Activated CD4-positive, alpha-beta T cell treated with anti-CD3 and anti-CD28 coated beads for 36 hours (primary cell): ENCODE measurements around the gene TRIM37. TPM values are rescaled to one million over a fixed set of nuclear protein-coding genes. Genes with fewer than 3 reads are reported as not detected.
A peak's percentile ranks its signal among the peaks of the same experiment; 100 is the strongest.

Experiments
- ATAC-seq: fragments of 200-7000 bp; cut with Tn5 transposase; one replicate; pipeline ENCODE4 v1.10.0; 2021; ENCODE audit warnings: mild to moderate bottlenecking, moderate library complexity
- CTCF ChIA-PET: fragments of 350-600 bp; sonication (Branson Sonifier 250); formaldehyde crosslinking; loops from one replicate; lab custom pipeline; 2021; ENCODE audit warnings: antibody characterized with exemption; lab: Charles Lee
- POLR2A ChIA-PET: fragments of 350-600 bp; sonication (Branson Sonifier 250); formaldehyde crosslinking; loops from one replicate; lab custom pipeline; 2021; ENCODE audit warnings: antibody characterized with exemption, inconsistent platforms; lab: Charles Lee
- DNase-seq: peaks from one replicate; pipeline ENCODE4 v3.0.0-alpha.2; 2020
- H3K27ac Mint-ChIP-seq: one replicate; pipeline ENCODE4 v1.8.0; 2021; ENCODE audit warnings: mixed read lengths
- H3K27me3 Mint-ChIP-seq: one replicate; pipeline ENCODE4 v1.8.0; 2021; ENCODE audit warnings: mixed read lengths
- H3K36me3 Mint-ChIP-seq: one replicate; pipeline ENCODE4 v1.8.0; 2021; ENCODE audit warnings: low read depth, mixed read lengths
- H3K4me1 Mint-ChIP-seq: one replicate; pipeline ENCODE4 v1.8.0; 2021; ENCODE audit warnings: mixed read lengths
- H3K4me3 Mint-ChIP-seq: one replicate; pipeline ENCODE4 v1.8.0; 2021; ENCODE audit warnings: mild to moderate bottlenecking, moderate library complexity, mixed read lengths
- H3K9me3 Mint-ChIP-seq: one replicate; pipeline ENCODE4 v1.8.0; 2021; ENCODE audit warnings: low read depth, mixed read lengths
- intact Hi-C, 2 experiments: fragments of 100-400 bp; cut with DNase I in 1 of 2; cut with micrococcal nuclease in 1 of 2; formaldehyde crosslinking; loops; one replicate each; pipeline versions ENCODE4 v1.14.2 to v1.15.1; 2022 to 2024; cut with DNase I, micrococcal nuclease
- total RNA-seq, 2 experiments: library from RNA; stranded (reverse); gene quantifications; one replicate each; pipeline ENCODE4 v1.2.3, GENCODE V29; 2021

Gene TRIM37, protein sequence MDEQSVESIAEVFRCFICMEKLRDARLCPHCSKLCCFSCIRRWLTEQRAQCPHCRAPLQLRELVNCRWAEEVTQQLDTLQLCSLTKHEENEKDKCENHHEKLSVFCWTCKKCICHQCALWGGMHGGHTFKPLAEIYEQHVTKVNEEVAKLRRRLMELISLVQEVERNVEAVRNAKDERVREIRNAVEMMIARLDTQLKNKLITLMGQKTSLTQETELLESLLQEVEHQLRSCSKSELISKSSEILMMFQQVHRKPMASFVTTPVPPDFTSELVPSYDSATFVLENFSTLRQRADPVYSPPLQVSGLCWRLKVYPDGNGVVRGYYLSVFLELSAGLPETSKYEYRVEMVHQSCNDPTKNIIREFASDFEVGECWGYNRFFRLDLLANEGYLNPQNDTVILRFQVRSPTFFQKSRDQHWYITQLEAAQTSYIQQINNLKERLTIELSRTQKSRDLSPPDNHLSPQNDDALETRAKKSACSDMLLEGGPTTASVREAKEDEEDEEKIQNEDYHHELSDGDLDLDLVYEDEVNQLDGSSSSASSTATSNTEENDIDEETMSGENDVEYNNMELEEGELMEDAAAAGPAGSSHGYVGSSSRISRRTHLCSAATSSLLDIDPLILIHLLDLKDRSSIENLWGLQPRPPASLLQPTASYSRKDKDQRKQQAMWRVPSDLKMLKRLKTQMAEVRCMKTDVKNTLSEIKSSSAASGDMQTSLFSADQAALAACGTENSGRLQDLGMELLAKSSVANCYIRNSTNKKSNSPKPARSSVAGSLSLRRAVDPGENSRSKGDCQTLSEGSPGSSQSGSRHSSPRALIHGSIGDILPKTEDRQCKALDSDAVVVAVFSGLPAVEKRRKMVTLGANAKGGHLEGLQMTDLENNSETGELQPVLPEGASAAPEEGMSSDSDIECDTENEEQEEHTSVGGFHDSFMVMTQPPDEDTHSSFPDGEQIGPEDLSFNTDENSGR
- total RNA-seq = 10 to 100 TPM; 21.3 to 22.7 TPM

DNA sequence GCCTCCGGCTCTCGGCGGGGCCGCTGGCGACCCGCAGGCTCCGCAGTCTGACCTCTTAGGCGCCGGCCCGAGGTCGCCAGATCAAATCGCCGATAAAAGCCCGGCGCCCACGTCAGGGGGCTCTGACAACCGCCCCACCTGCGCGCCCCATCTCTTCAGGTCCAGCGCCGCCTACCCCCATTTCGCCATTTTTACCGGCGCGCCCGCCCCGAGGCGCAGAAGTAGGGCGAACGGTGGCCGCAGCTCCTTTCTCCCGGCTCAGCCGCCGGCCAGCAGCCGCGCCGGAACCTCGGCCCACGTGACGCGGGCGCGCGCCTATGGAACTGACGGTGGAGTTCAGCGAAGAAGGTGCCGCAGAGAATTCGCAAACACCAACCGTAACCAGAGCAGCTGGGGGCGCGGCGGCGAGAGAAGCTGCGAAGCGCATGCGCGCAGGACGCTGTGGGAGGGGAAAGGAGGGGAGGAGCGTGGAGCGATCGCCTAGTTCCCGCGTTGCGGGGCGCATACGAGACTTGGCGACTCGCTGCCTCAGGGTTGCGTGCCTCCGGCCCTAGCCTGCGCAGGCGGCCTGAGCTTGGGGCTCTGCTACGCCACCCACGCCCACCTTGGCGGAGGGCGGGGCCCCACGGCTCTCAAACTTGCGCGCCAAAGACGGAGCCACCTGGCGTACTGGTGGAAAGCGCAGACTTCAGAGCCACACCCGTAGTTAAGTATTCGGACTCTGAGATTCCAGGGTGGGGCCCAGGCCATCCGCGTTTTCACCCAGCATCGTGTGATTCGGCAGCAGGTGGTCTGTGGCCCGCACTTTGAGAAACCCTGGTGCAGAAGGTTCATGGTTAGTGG lies at the start of gene TRIM37:
TRIM37 (minus strand) TSS at position 418 of the 843 bp plus-strand sequence. CDS start 419 bp downstream, outside the sequence.
- intact Hi-C loops = loop anchor here (1.0 to 5.0 kb wide), 14 partner anchors 49 to 1286 kb away; partner anchors contain the start of genes PRR11 (in 2 of the 2), SKA2 (in 2 of the 2), CLTC (in 1 of the 2) and DHX40 (in 1 of the 2)
- Mint-ChIP-seq H3K27me3 (no peaks in the 10 kb centered on the region), H3K36me3 (peaks cover 23% of the 10 kb centered on the region), H3K27ac (peak within 1 kb of the TSS; percentile 92), H3K4me3 (peak within 1 kb of the TSS; percentile 85), H3K4me1 (peaks cover 49% of the 10 kb centered on the region), H3K9me3 (no peaks in the 10 kb centered on the region)
- ATAC-seq (peak; percentile 95), DNase-seq (peak; percentile 99)
- ChIA-PET POLR2A (interaction anchor here (0.5 to 2.4 kb wide), 12 partner anchors 10 to 774 kb away, joined by 3 to 27 read pairs (median 3); partner anchors contain the start of genes PRR11, SKA2 and SUPT4H1), CTCF (interaction anchor here (0.6 to 1.2 kb wide), 8 partner anchors 9 to 505 kb away, joined by 3 to 6 read pairs (median 3); partner anchors contain the start of genes PRR11 and SKA2)

GRCh38 chr17:59155439-59156177 lies 48.9 kb upstream of the TRIM37 start, which contains the start of gene PRR11:
Gene PRR11 (plus strand): TSS chr17:59155746. CDS start chr17:59169753, 14,007 bp downstream.
- ChIA-PET CTCF (interaction anchor here (0.6 to 1.9 kb wide), 7 partner anchors 8 to 575 kb away, joined by 3 to 8 read pairs (median 4); partner anchors contain the start of genes DHX40, GDPD1 and TRIM37), POLR2A (interaction anchor here (0.5 to 2.4 kb wide), 14 partner anchors 9 to 785 kb away, joined by 3 to 27 read pairs (median 3); partner anchors contain the start of genes CLTC, GDPD1, SMG8 and TRIM37)
- peaks cover 37% of the 10 kb centered on the region for H3K4me1 Mint-ChIP-seq
- no peaks in the 10 kb centered on the region for H3K27me3 Mint-ChIP-seq
- no peaks in the 10 kb centered on the region for H3K9me3 Mint-ChIP-seq
- H3K4me3 Mint-ChIP-seq = no peak within 1 kb of the TSS
- no peak within 1 kb of the TSS for H3K27ac Mint-ChIP-seq
- ATAC-seq (peak; percentile 89), DNase-seq (peak; percentile 96)
- peaks cover 6% of the 10 kb centered on the region for H3K36me3 Mint-ChIP-seq
- intact Hi-C loops = loop anchor here (1.0 to 10.0 kb wide), 19 partner anchors 48 to 1237 kb away; partner anchors contain the start of genes DHX40 (in 2 of the 2), GDPD1 (in 2 of the 2), CLTC (in 1 of the 2) and PTRH2 (in 1 of the 2)

DNA sequence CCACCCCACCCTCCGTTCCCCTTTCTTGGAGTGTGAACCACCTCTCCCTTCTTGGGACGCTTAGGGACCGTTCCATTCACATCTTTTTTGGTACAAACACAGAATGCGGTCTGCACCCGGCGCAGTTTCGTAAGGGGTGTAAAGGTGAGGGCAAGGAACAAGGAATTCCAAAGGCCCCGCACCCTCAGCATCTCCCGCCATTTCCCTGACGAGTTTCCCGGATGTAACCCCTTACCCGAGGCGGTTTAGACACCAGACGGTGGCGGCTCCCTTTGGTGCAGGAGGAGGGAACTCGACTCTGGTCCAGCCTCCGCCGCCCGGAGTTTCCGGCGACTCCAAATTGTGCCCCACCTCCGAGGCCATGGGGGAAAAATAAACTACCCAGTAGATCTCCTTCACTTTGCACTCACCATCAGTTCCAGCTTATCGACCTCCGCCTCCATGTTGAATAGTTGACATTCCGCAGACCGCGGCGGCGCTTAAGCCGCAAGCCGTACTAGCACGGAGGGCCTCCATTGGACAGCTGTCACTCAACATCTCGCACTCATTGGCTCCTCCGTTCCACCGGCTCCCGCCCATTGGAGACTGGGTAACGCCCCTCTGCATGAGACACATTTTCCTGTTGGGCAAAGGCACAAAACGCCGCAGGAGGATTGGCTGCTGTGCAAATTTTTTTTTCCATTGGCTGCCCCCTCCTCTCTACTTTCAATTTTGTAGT lies 48.2 kb upstream of the TRIM37 start, which contains the start of gene SKA2:
SKA2 (minus strand) TSS at position 466 of the 718 bp plus-strand sequence; CDS start at position 443, 23 bp downstream.
- H3K4me3 Mint-ChIP-seq = no peak within 1 kb of the TSS
- intact Hi-C loops = loop anchor here (1.0 to 10.0 kb wide), 20 partner anchors 48 to 1237 kb away; partner anchors contain the start of genes DHX40 (in 2 of the 2), GDPD1 (in 2 of the 2), CLTC (in 1 of the 2) and PTRH2 (in 1 of the 2)

GRCh38 chr17:59154292-59154720 lies 47.6 kb upstream of the TRIM37 start:
- ATAC-seq (no peak), DNase-seq (peak; percentile 62)
- Mint-ChIP-seq H3K4me3 (no peak overlapping the region), H3K27me3 (no peaks in the 10 kb centered on the region), H3K36me3 (peaks cover 6% of the 10 kb centered on the region), H3K9me3 (no peaks in the 10 kb centered on the region), H3K27ac (no peak overlapping the region), H3K4me1 (peaks cover 41% of the 10 kb centered on the region)
- intact Hi-C loops = loop anchor here (1.0 to 10.0 kb wide), 7 partner anchors 56 to 1148 kb away; partner anchors contain the start of genes DHX40 (in 1 of the 2), GDPD1 (in 1 of the 2), PTRH2 (in 1 of the 2) and SMG8 (in 1 of the 2)
- ChIA-PET POLR2A (interaction anchor here (1.1 to 2.4 kb wide), 6 partner anchors 19 to 811 kb away, joined by 3 to 27 read pairs (median 8); partner anchors contain the start of genes GDPD1, SMG8 and TRIM37), CTCF (interaction anchor here (0.6 to 1.9 kb wide), 3 partner anchors 9 to 17 kb away, joined by 3 to 8 read pairs (median 4); no protein-coding TSS in a partner anchor)

More for the DNA sequence above, 48.2 kb upstream of the TRIM37 start, which contains the start of gene SKA2:
- POLR2A ChIA-PET = interaction anchor here (0.5 to 2.4 kb wide), 14 partner anchors 8 to 786 kb away, joined by 3 to 27 read pairs (median 3); partner anchors contain the start of genes CLTC, GDPD1, SMG8 and TRIM37
- H3K9me3 Mint-ChIP-seq = no peaks in the 10 kb centered on the region
- H3K4me1 Mint-ChIP-seq = peaks cover 39% of the 10 kb centered on the region
- CTCF ChIA-PET = interaction anchor here (0.6 to 1.9 kb wide), 6 partner anchors 9 to 411 kb away, joined by 3 to 8 read pairs (median 4); partner anchors contain the start of genes DHX40, GDPD1 and TRIM37
- DNase-seq (peak; percentile 98), ATAC-seq (peak; percentile 83)
- no peak within 1 kb of the TSS for H3K27ac Mint-ChIP-seq
- peaks cover 6% of the 10 kb centered on the region for H3K36me3 Mint-ChIP-seq
- H3K27me3 Mint-ChIP-seq = no peaks in the 10 kb centered on the region

DNA sequence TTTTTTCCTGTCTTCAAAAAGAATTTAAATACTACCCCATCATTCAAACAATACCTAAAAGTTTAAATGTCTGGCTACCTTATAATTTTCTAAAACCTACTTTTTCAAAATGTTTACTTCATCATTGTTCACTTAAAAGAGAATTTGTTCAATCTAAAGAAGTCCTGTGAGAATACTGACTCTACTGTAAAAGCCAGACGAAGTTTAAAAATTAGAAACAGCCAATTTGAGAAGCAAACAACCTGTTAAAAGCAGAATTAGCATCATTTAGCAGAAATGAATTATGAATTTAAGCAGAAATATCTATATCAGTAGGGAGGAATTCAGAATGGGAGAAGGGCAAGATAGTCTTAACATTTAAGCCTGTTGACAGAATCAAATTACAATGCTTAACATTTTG lies 46.2 kb upstream of the TRIM37 start:
- no peak for ATAC-seq

DNA sequence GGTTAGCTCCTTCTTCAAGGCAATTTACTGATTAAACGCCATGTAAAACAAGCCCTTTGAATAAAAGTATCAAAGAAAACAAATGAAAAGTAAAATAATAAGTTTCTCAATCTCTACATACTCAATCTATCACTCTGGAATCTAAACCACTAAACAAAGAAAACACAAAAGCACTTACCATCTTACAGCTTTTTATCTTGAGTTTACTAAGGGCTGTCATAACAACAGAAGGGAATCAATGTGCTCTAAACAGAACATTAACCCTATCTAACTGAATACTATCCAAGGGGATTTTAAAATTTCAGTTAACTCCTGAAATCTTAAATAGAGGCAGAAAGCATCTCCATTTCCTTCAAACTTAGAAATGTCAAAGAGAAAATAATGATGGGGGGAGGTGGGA lies 44.9 kb upstream of the TRIM37 start:
- Mint-ChIP-seq H3K27me3 (no peaks in the 10 kb centered on the region), H3K36me3 (peaks cover 10% of the 10 kb centered on the region), H3K9me3 (no peaks in the 10 kb centered on the region), H3K27ac (peak overlapping the region; percentile 17), H3K4me3 (no peak overlapping the region), H3K4me1 (peaks cover 43% of the 10 kb centered on the region)
- POLR2A ChIA-PET = no interaction called here
- ATAC-seq (no peak), DNase-seq (no peak)
- intact Hi-C loops = loop anchor here (10.0 kb wide), 2 partner anchors 413 to 817 kb away; partner anchors contain the start of gene DHX40 (in 1 of the 2)
- CTCF ChIA-PET = interaction anchor here (0.6 to 2.1 kb wide), 5 partner anchors 9 to 168 kb away, joined by 3 to 8 read pairs (median 3); partner anchors contain the start of gene TRIM37

More for the DNA sequence above, 46.2 kb upstream of the TRIM37 start:
- CTCF ChIA-PET = interaction anchor here (2.1 kb wide), 1 partner anchor 8 kb away, joined by 8 read pairs; no protein-coding TSS in a partner anchor
- Mint-ChIP-seq H3K9me3 (no peaks in the 10 kb centered on the region), H3K4me3 (no peak overlapping the region), H3K36me3 (peaks cover 10% of the 10 kb centered on the region), H3K4me1 (peaks cover 42% of the 10 kb centered on the region), H3K27me3 (no peaks in the 10 kb centered on the region), H3K27ac (no peak overlapping the region)
- POLR2A ChIA-PET = interaction anchor here (1.1 kb wide), 1 partner anchor 812 kb away, joined by 6 read pairs; no protein-coding TSS in a partner anchor
- DNase-seq = no peak
- intact Hi-C loops = loop anchor here (10.0 kb wide), 2 partner anchors 412 to 818 kb away; partner anchors contain the start of gene DHX40 (in 1 of the 2)

DNA sequence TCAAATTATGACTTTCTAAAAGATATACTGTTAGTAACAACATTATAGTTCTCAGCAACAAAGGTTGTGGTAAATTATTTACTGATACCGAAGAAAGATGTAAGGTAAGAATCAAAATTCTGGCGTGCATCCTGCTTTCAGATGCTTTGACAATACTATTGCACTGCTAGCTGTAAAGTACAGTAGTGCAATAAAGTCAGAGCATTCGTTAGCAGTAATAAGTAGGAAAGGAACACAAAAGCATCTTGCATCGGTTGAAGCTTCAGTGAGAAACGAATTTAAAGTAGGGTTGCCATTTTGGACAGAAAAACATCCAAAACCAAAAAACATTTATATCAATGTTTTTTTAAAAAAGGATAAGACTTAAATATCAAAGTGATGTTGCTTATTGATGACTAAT lies 44.3 kb upstream of the TRIM37 start:
- no peak overlapping the region for H3K4me3 Mint-ChIP-seq
- intact Hi-C loops = loop anchor here (10.0 kb wide), 2 partner anchors 414 to 816 kb away; partner anchors contain the start of gene DHX40 (in 1 of the 2)
- H3K27me3 Mint-ChIP-seq = no peaks in the 10 kb centered on the region
- no peak for ATAC-seq
- CTCF ChIA-PET = interaction anchor here (0.9 to 2.1 kb wide), 3 partner anchors 9 to 20 kb away, joined by 3 to 8 read pairs (median 4); no protein-coding TSS in a partner anchor
- H3K9me3 Mint-ChIP-seq = no peaks in the 10 kb centered on the region
- no peak overlapping the region for H3K27ac Mint-ChIP-seq
- POLR2A ChIA-PET = no interaction called here
- DNase-seq = no peak
- H3K4me1 Mint-ChIP-seq = peaks cover 41% of the 10 kb centered on the region
- peaks cover 10% of the 10 kb centered on the region for H3K36me3 Mint-ChIP-seq
